Stimulated activated CD8-positive, alpha-beta memory T cell treated with anti-CD3 and anti-CD28 coated beads, Interleukin-4, amount 100 ng/mL, for 48 hours (primary cell): Measurements from ENCODE around the gene PLXNA4.

Experiments used
- DNase-seq: peaks from one replicate; pipeline ENCODE4 v3.0.0-alpha.2; 2020

PLXNA4 gene

GRCh38 chr7:132221356-132221755 is 354.9 kb downstream of the PLXNA4 start:
- no peak for DNase-seq

- no peak for DNase-seq
Observed at GRCh38 chr7:132220060-132220459, 356.2 kb downstream of the PLXNA4 start.

- DNase-seq, result no peak
Observed at GRCh38 chr7:132218876-132219275, 357.4 kb downstream of the PLXNA4 start.

GRCh38 chr7:132216847-132217525 is 359.3 kb downstream of the PLXNA4 start:
- DNase-seq, result no peak

GRCh38 chr7:132214452-132214851 is 361.8 kb downstream of the PLXNA4 start:
- no peak for DNase-seq

- no peak for DNase-seq
Observed at GRCh38 chr7:132213583-132213982, 362.7 kb downstream of the PLXNA4 start.

- DNase-seq, result no peak
Observed at GRCh38 chr7:132211971-132212370, 364.3 kb downstream of the PLXNA4 start.

- no peak for DNase-seq
Observed at GRCh38 chr7:132210821-132211220, 365.4 kb downstream of the PLXNA4 start.

GRCh38 chr7:132207782-132208181 is 368.5 kb downstream of the PLXNA4 start:
- no peak for DNase-seq

- no peak for DNase-seq
Observed at GRCh38 chr7:132207211-132207610, 369.1 kb downstream of the PLXNA4 start.

GRCh38 chr7:132206594-132206993 is 369.7 kb downstream of the PLXNA4 start:
- no peak for DNase-seq

- no peak for DNase-seq
Observed at GRCh38 chr7:132205509-132205908, 370.8 kb downstream of the PLXNA4 start.

GRCh38 chr7:132203021-132203420 is 373.2 kb downstream of the PLXNA4 start:
- DNase-seq, result no peak

- no peak for DNase-seq
Observed at GRCh38 chr7:132202541-132202940, 373.7 kb downstream of the PLXNA4 start.

- no peak for DNase-seq
Observed at GRCh38 chr7:132200141-132200540, 376.1 kb downstream of the PLXNA4 start.

- no peak for DNase-seq
Observed at GRCh38 chr7:132199626-132200025, 376.6 kb downstream of the PLXNA4 start.

GRCh38 chr7:132197772-132198171 is 378.5 kb downstream of the PLXNA4 start:
- DNase-seq, result no peak

GRCh38 chr7:132193898-132194297 is 382.4 kb downstream of the PLXNA4 start:
- DNase-seq, result no peak

GRCh38 chr7:132192809-132193208 is 383.5 kb downstream of the PLXNA4 start:
- no peak for DNase-seq

- no peak for DNase-seq
Observed at GRCh38 chr7:132191418-132191817, 384.9 kb downstream of the PLXNA4 start.

GRCh38 chr7:132190683-132191082 is 385.6 kb downstream of the PLXNA4 start:
- no peak for DNase-seq

GRCh38 chr7:132189881-132190280 is 386.4 kb downstream of the PLXNA4 start:
- DNase-seq, result no peak

- no peak for DNase-seq
Observed at GRCh38 chr7:132187869-132188789, 388.1 kb downstream of the PLXNA4 start.

- DNase-seq, result no peak
Observed at GRCh38 chr7:132187391-132187790, 388.9 kb downstream of the PLXNA4 start.
